IMR-90 (cell line): ENCODE data around the gene EPN2. TPM values are rescaled to one million over a fixed set of nuclear protein-coding genes. Genes with fewer than 3 reads are reported as not detected.

Source experiments
- ATAC-seq: fragments of 200-7000 bp; cut with Tn5 transposase; 2 replicates; pipeline ENCODE4 v1.9.1; 2020; ENCODE audit warnings: low read depth, mild to moderate bottlenecking, moderate library complexity
- BruUV-seq: library from RNA; stranded (reverse); fragments of 400-500 nt; replicated peaks from 2 replicates; lab custom pipeline; 2021; lab: Mats Ljungman, UMichigan
- CTCF ChIA-PET: fragments of 300-600 bp; formaldehyde crosslinking; extraction: SDS; loops from one replicate; lab custom pipeline; 2021; ENCODE audit warnings: antibody characterized with exemption; lab: Yijun Ruan, JAX
- POLR2A ChIA-PET: fragments of 300-600 bp; sonication (Branson Sonifier 250); formaldehyde crosslinking; loops from one replicate; lab custom pipeline; 2022; ENCODE audit warnings: antibody characterized with exemption; ENCODE audit not compliant: unreplicated experiment; lab: Charles Lee
- DNase-seq: peaks from one replicate; pipeline ENCODE4 v3.0.0; 2013
- H2AFZ ChIP-seq: replicated peaks from 2 replicates; pipeline ENCODE3; 2013; ENCODE audit warnings: low read length, mild to moderate bottlenecking; ENCODE audit not compliant: poor library complexity
- H2AK5ac ChIP-seq: 2 replicates; pipeline ENCODE4 v1.6.1; 2013; ENCODE audit warnings: low read depth, low read length, inconsistent platforms
- H2AK9ac ChIP-seq: replicated peaks from 2 replicates; pipeline ENCODE3; 2013; ENCODE audit warnings: mild to moderate bottlenecking, low read depth, low read length, moderate library complexity; ENCODE audit not compliant: poor library complexity
- H2BK120ac ChIP-seq: 2 replicates; pipeline ENCODE4 v1.6.1; 2013; ENCODE audit warnings: low read depth, low read length, inconsistent platforms
- H2BK15ac ChIP-seq: 3 replicates; pipeline ENCODE4 v1.6.1; 2013; ENCODE audit warnings: low read depth, low read length, inconsistent platforms
- H2BK20ac ChIP-seq: 2 replicates; pipeline ENCODE4 v1.6.1; 2013; ENCODE audit warnings: low read depth, mild to moderate bottlenecking, inconsistent platforms, low read length, moderate library complexity
- H2BK5ac ChIP-seq: 2 replicates; pipeline ENCODE4 v1.6.1; 2013; ENCODE audit warnings: mild to moderate bottlenecking, low read depth, low read length, inconsistent platforms; ENCODE audit not compliant: poor library complexity, severe bottlenecking
- H3K14ac ChIP-seq: replicated peaks from 2 replicates; pipeline ENCODE4 v1.6.1; 2013; ENCODE audit warnings: low read depth, low read length, inconsistent platforms
- H3K18ac ChIP-seq: 2 replicates; pipeline ENCODE4 v1.6.1; 2013; ENCODE audit warnings: low read depth, low read length, control low read depth
- H3K23ac ChIP-seq: 2 replicates; pipeline ENCODE4 v1.6.1; 2013; ENCODE audit warnings: low read depth, low read length, inconsistent platforms
- H3K27ac ChIP-seq: 2 replicates; pipeline ENCODE4 v1.5.1; 2013; ENCODE audit warnings: mild to moderate bottlenecking, control low read depth, low read length; ENCODE audit not compliant: insufficient read depth
- H3K27me3 ChIP-seq: 2 replicates; pipeline ENCODE4 v1.6.1; 2013; ENCODE audit warnings: low read length; ENCODE audit not compliant: control insufficient read depth, insufficient read depth
- H3K36me3 ChIP-seq: 2 replicates; pipeline ENCODE4 v1.6.1; 2013; ENCODE audit warnings: low read length, mixed read lengths; ENCODE audit not compliant: control insufficient read depth, insufficient read depth
- H3K4ac ChIP-seq: 2 replicates; pipeline ENCODE4 v1.6.1; 2013; ENCODE audit warnings: low read depth, low read length, inconsistent platforms
- H3K4me1 ChIP-seq: 2 replicates; pipeline ENCODE4 v1.6.1; 2013; ENCODE audit warnings: low read length, mixed read lengths; ENCODE audit not compliant: control insufficient read depth, insufficient read depth
- H3K4me2 ChIP-seq: 2 replicates; pipeline ENCODE4 v1.6.1; 2013; ENCODE audit warnings: low read depth, mild to moderate bottlenecking, control low read depth, low read length, moderate library complexity
- H3K4me3 ChIP-seq: 2 replicates; pipeline ENCODE4 v1.5.1; 2013; ENCODE audit warnings: low read depth, mild to moderate bottlenecking, control low read depth, low read length, moderate library complexity; ENCODE audit not compliant: insufficient read depth
- H3K56ac ChIP-seq: 2 replicates; pipeline ENCODE4 v1.6.1; 2013; ENCODE audit warnings: low read length, inconsistent platforms; ENCODE audit not compliant: insufficient read depth; ENCODE audit errors: extremely low read depth
- H3K79me1 ChIP-seq, 2 experiments: 2 replicates each; pipeline ENCODE4 v1.6.1; 2013; ENCODE audit warnings: low read length in 2 of 2, inconsistent platforms in 1 of 2, low read depth in 1 of 2
- H3K9ac ChIP-seq: 2 replicates; pipeline ENCODE4 v1.6.1; 2013; ENCODE audit warnings: low read depth, low read length, control low read depth
- H3K9me1 ChIP-seq: 2 replicates; pipeline ENCODE4 v1.6.1; 2013; ENCODE audit warnings: low read length, inconsistent platforms; ENCODE audit not compliant: insufficient read depth
- H3K9me3 ChIP-seq: 2 replicates; pipeline ENCODE4 v1.6.1; 2013; ENCODE audit warnings: low read length; ENCODE audit not compliant: control insufficient read depth, insufficient read depth
- H4K20me1 ChIP-seq: 2 replicates; pipeline ENCODE4 v1.6.1; 2013; ENCODE audit warnings: low read length, inconsistent platforms; ENCODE audit not compliant: insufficient read depth
- H4K5ac ChIP-seq: 2 replicates; pipeline ENCODE4 v1.6.1; 2013; ENCODE audit warnings: mild to moderate bottlenecking, low read depth, low read length, control low read depth
- H4K8ac ChIP-seq, 2 experiments: 2 replicates each; pipeline ENCODE4 v1.6.1; 2013; ENCODE audit warnings: low read depth in 2 of 2, low read length in 2 of 2, control low read depth in 1 of 2, inconsistent platforms in 1 of 2
- H4K91ac ChIP-seq: 2 replicates; pipeline ENCODE4 v1.6.1; 2013; ENCODE audit warnings: low read depth, low read length, inconsistent platforms; ENCODE audit not compliant: insufficient read depth
- BHLHE40 ChIP-seq: fragments of 150-350 bp; IDR thresholded peaks from 2 replicates; pipeline ENCODE4 v1.6.1; 2016; ENCODE audit warnings: mild to moderate bottlenecking, low read depth, low read length
- CEBPB ChIP-seq: IDR thresholded peaks from 2 replicates; pipeline ENCODE4 v1.6.1; 2012; ENCODE audit warnings: low read depth, low read length, improper control_type of control experiment
- CHD1 ChIP-seq: IDR thresholded peaks from 2 replicates; pipeline ENCODE4 v1.6.1; 2012; ENCODE audit warnings: low read depth, low read length, improper control_type of control experiment
- FOS ChIP-seq: fragments of 150-350 bp; IDR thresholded peaks from 2 replicates; pipeline ENCODE4 v1.6.1; 2016; ENCODE audit warnings: low read depth, low read length
- MAFK ChIP-seq: IDR thresholded peaks from 2 replicates; pipeline ENCODE4 v1.6.1; 2012; ENCODE audit warnings: low read depth, low read length, improper control_type of control experiment
- MAZ ChIP-seq: IDR thresholded peaks from 2 replicates; pipeline ENCODE4 v1.6.1; 2012; ENCODE audit warnings: low read depth, mild to moderate bottlenecking, low read length, improper control_type of control experiment, moderate library complexity, borderline replicate concordance
- MXI1 ChIP-seq: IDR thresholded peaks from 2 replicates; pipeline ENCODE4 v1.6.1; 2012; ENCODE audit warnings: low read depth, mild to moderate bottlenecking, low read length, moderate library complexity, borderline replicate concordance
- NFE2L2 ChIP-seq: fragments of 150-350 bp; IDR thresholded peaks from 2 replicates; pipeline ENCODE4 v1.6.1; 2016; ENCODE audit warnings: low read depth, mild to moderate bottlenecking, low read length
- POLR2A ChIP-seq: IDR thresholded peaks from 2 replicates; pipeline ENCODE4 v1.6.1; 2012; ENCODE audit warnings: mild to moderate bottlenecking, low read depth, low read length
- RAD21 ChIP-seq: IDR thresholded peaks from 2 replicates; pipeline ENCODE4 v1.6.1; 2012; ENCODE audit warnings: low read length, improper control_type of control experiment
- RCOR1 ChIP-seq: IDR thresholded peaks from 2 replicates; pipeline ENCODE4 v1.6.1; 2012; ENCODE audit warnings: mild to moderate bottlenecking, low read length, improper control_type of control experiment; ENCODE audit not compliant: insufficient replicate concordance
- RFX5 ChIP-seq: IDR thresholded peaks from 2 replicates; pipeline ENCODE4 v1.8.0; 2012; ENCODE audit warnings: low read depth, mild to moderate bottlenecking, low read length, moderate library complexity
- SMC3 ChIP-seq: fragments of 150-350 bp; IDR thresholded peaks from 2 replicates; pipeline ENCODE4 v1.6.1; 2016; ENCODE audit warnings: low read depth, mild to moderate bottlenecking, antibody characterized with exemption, low read length, moderate library complexity
- WGBS, 2 experiments: methylation state at CpG; one replicate each; pipeline versions ENCODE4 v1.1.5 to v1.1.7; 2013; ENCODE audit warnings: missing lambda C conversion rate in 2 of 2; ENCODE audit not compliant: insufficient read length in 1 of 2; ENCODE audit errors: extremely low coverage in 2 of 2; 5-methylcytosine and 5-hydroxymethylcytosine counted together
- dilution Hi-C: fragments of 300-500 bp; cut with HindIII; formaldehyde crosslinking; loops from one replicate; pipeline ENCODE4 v1.14.3; 2018; ENCODE audit warnings: low sequenced_read_pairs; ENCODE audit not compliant: unreplicated experiment
- in situ Hi-C: fragments of 300-500 bp; cut with MboI; formaldehyde crosslinking; loops from 3 replicates; pipeline ENCODE4 v1.14.3; 2019; ENCODE audit warnings: low sequenced_read_pairs, inconsistent platforms, mixed read lengths
- intact Hi-C: fragments of 100-400 bp; cut with micrococcal nuclease; formaldehyde crosslinking; loops from 2 replicates; pipeline ENCODE4 v1.10.0; 2022
- polyA plus RNA-seq, 3 experiments: library from polyadenylated mRNA; depleted of rRNA; stranded (reverse); fragments of >200 nt; gene quantifications; 2 replicates each; pipeline ENCODE4 v1.2.3, GENCODE V29; 2012; ENCODE audit warnings: low replicate concordance in 1 of 3
- total RNA-seq: library from RNA; depleted of rRNA; stranded (reverse); fragments of >200 nt; gene quantifications from 2 replicates; pipeline ENCODE4 v1.2.3, GENCODE V29; 2012
- TF ChIP-seq, protein P1 (sequence below): fragments of 150-350 bp; IDR thresholded peaks from 2 replicates; pipeline ENCODE4 v1.6.1; 2017; ENCODE audit warnings: mild to moderate bottlenecking, antibody characterized with exemption, low read length, low read depth
- TF ChIP-seq, protein P2 (sequence below): fragments of 150-350 bp; IDR thresholded peaks from 2 replicates; pipeline ENCODE4 v1.6.1; 2016; ENCODE audit warnings: low read depth, mild to moderate bottlenecking, low read length, moderate library complexity, borderline replicate concordance
- TF ChIP-seq, protein P3 (sequence below): conservative IDR thresholded peaks from 2 replicates; pipeline ENCODE4 v1.5.1; 2012; ENCODE audit warnings: mild to moderate bottlenecking, low read depth, low read length, improper control_type of control experiment

EPN2 gene
- total and polyA plus RNA-seq, 2 of the 4 experiments (the other 2 are of a cell fraction): 14.9 to 25.3 TPM

DNA sequence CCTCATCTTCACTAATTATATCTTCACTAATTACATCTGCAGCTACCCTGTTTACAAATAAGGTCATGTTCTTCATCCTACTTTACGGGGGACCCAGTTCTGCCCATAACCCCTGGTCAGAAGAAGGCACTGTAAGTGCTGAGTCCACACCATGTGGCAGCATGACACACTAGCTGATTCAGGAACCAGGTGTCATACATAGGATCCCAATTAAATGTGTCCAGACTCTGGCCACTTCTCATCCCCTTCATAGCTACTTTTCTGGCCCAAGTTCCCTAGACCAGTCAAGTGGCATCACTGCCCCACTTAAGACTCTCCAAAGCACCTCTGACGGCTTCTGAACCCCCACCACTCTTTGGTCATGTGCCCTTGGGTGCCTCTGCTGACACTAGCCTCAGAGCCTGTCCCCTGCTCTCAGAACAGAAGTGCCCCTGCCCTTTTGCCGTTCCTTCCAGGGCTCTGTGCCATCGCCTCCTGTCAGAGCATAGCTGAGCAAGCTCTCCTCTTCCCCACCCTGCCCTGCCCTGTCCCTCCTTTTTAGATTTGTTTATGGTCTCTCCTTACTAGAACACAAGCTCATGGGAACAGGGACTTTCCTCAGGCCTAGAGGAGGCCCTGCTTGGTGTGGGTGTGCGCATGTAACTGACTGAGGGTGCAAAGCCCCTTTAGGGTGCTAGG is 64.2 kb downstream of the EPN2 start:
- Histone ChIP-seq H4K91ac (no peak overlapping the region), H3K18ac (no peak overlapping the region), H3K9ac (no peak overlapping the region), H2BK5ac (no peak overlapping the region), H2BK20ac (no peak overlapping the region), H3K4me3 (no peak overlapping the region), H3K27ac (no peak overlapping the region), H2AK9ac (no peak overlapping the region), H2BK120ac (no peak overlapping the region), H3K14ac (no peak overlapping the region), H4K8ac (no peak overlapping the region), H2AK5ac (no peak overlapping the region), H3K9me3 (no peaks in the 10 kb centered on the region), H3K79me1 (peaks cover 30 to 93% of the 10 kb centered on the region in 2 experiments), H3K9me1 (peaks cover 40% of the 10 kb centered on the region), H3K4me1 (peaks cover 10% of the 10 kb centered on the region), H4K20me1 (peaks cover 40% of the 10 kb centered on the region), H3K4me2 (no peak overlapping the region), H3K23ac (no peak overlapping the region), H3K56ac (no peak overlapping the region), H3K27me3 (no peaks in the 10 kb centered on the region), H2AFZ (no peak overlapping the region), H4K5ac (no peak overlapping the region), H2BK15ac (no peak overlapping the region), H3K36me3 (peaks cover 15% of the 10 kb centered on the region; the same call in 1 of the 2 replicates), H3K4ac (no peak overlapping the region)
- in situ Hi-C loops: no loop called here
- dilution Hi-C loops: no loop called here
- DNase-seq (no peak), ATAC-seq (no peak)
- BruUV-seq: no TSS peak
- ChIA-PET CTCF (no interaction called here), POLR2A (no interaction called here)
- no peak for TF ChIP-seq MXI1
- TF ChIP-seq NFE2L2: no peak
- no peak for TF ChIP-seq FOS
- no peak for TF ChIP-seq POLR2A
- no peak for TF ChIP-seq RCOR1
- TF ChIP-seq SMC3: no peak
- TF ChIP-seq RAD21: no peak
- TF ChIP-seq, protein P1, sequence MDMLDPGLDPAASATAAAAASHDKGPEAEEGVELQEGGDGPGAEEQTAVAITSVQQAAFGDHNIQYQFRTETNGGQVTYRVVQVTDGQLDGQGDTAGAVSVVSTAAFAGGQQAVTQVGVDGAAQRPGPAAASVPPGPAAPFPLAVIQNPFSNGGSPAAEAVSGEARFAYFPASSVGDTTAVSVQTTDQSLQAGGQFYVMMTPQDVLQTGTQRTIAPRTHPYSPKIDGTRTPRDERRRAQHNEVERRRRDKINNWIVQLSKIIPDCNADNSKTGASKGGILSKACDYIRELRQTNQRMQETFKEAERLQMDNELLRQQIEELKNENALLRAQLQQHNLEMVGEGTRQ: no peak
- TF ChIP-seq, protein P2, sequence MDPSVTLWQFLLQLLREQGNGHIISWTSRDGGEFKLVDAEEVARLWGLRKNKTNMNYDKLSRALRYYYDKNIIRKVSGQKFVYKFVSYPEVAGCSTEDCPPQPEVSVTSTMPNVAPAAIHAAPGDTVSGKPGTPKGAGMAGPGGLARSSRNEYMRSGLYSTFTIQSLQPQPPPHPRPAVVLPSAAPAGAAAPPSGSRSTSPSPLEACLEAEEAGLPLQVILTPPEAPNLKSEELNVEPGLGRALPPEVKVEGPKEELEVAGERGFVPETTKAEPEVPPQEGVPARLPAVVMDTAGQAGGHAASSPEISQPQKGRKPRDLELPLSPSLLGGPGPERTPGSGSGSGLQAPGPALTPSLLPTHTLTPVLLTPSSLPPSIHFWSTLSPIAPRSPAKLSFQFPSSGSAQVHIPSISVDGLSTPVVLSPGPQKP: no peak
- no peak for TF ChIP-seq BHLHE40
- TF ChIP-seq CEBPB: no peak
- TF ChIP-seq MAZ: no peak
- TF ChIP-seq, protein P3, sequence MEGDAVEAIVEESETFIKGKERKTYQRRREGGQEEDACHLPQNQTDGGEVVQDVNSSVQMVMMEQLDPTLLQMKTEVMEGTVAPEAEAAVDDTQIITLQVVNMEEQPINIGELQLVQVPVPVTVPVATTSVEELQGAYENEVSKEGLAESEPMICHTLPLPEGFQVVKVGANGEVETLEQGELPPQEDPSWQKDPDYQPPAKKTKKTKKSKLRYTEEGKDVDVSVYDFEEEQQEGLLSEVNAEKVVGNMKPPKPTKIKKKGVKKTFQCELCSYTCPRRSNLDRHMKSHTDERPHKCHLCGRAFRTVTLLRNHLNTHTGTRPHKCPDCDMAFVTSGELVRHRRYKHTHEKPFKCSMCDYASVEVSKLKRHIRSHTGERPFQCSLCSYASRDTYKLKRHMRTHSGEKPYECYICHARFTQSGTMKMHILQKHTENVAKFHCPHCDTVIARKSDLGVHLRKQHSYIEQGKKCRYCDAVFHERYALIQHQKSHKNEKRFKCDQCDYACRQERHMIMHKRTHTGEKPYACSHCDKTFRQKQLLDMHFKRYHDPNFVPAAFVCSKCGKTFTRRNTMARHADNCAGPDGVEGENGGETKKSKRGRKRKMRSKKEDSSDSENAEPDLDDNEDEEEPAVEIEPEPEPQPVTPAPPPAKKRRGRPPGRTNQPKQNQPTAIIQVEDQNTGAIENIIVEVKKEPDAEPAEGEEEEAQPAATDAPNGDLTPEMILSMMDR: no peak
- TF ChIP-seq MAFK: no peak
- TF ChIP-seq RFX5: no peak
- no peak for TF ChIP-seq CHD1
- intact Hi-C loops: no loop called here
- WGBS, 2 experiments: 92% methylated on average over 2 of the region's 5 CpGs; no CpG with 5 or more reads in 1 of the 2 experiments
